GM19324 (cell line): Measurements from ENCODE around the gene ZNF513.

Experiments used
- ATAC-seq: cut with Tn5 transposase; IDR thresholded peaks from one replicate; pipeline ENCODE4 v1.9.1; 2021; ENCODE audit warnings: mild to moderate bottlenecking, moderate library complexity; ENCODE audit not compliant: unreplicated experiment, low FRiP score

Gene ZNF513

DNA sequence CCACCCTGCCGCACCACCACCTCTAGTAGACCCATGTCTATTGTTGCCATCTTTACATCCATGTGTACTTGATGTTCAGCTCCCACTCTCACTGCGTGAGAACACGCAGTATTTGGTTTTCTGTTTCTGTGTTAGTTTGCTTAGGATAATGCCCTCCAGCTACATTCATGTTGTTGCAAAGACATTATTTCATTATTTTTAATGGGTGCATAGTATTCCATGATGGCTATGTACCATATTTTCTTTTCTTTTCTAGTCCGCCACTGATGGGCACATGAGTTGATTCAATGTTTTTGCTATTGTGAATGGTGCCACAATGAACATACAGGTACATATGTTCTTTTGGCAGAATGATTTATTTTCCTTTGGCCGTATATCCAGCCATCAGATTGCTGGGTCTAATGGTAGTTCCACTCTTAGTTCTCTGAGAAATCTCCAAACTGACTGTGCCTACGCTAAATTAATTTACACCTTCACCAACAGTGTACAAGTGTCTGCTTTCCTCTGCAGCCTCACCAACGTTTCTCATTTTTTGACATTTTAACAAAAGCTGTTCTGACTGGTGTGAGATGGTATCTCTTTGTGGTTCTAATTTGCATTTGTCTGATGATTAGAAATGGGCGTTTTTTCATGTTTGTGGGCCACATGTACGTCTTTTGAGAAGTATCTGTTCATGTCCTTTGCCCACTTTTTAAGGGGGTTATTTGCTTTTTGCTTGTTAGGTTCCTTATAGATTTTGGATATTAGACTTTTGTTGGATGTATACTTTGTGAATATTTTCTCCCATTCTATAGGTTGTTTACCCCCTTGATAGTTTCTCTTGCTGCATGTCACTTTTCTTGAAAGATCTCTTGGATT is 10.5 kb upstream of the ZNF513 start:
- ATAC-seq = no peak

- ATAC-seq = no peak
These were observed 1.1 kb upstream of the ZNF513 start for GRCh38 chr2:27381577-27382181.

DNA sequence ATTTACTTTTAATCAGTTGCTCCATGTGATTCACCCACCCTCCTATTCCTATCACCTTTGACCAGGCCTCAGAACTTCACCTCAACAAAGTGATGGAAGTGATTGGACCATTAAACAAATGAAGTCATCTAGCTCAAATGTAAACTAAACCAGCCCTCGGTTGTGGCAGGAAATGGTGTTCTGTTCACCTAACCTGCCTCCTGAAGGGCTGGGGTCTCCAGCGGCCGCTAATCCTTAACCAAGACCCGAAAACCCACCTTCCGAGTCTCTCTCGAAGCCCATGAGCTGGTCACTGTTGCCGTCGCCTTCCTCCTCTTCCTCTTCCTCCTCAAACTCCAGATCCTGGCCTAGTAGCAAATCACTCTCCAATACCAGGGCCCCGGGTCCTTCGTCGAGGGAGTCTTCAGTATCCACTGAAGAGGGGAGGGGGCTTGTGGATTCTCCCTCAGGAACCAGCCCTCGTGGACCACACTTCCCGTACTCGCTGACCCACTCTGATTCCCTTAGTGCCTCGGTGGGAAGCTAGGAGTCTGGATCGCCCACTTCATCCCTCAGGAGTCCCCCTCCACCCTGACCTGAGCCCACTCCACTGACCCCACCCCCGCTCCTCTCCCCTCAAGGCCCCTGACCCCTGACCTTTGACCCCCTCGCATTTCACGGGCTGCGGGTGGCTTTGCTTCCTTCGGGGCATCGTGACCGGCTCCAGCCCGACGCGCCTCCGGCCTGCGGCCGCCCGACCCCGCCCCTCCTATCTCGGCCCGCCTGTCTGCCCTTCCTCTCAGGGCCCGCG is 503 bp downstream of the ZNF513 start:
- ATAC-seq = no peak

DNA sequence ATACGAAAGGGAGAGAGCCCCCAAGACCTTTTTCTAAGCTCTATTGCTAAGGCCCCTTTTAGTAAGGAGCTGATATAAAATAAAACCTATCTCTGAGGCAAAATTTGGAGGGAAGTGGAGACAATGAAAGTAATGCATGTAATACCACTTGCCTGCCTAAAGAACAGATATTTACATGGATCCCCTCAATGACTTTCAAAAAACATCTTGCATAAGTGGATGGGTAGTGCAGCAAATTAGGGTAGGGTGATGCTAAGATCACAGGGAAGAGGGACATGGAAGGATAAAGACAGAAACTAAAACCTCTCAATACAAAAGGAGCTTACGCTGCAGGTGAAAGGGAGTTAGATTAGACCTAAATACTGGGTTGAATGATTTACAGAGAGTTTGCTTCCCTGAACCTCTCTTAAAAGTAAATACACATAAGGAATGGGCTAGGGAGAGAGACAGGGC is 1.1 kb downstream of the ZNF513 start:
- no peak for ATAC-seq

DNA sequence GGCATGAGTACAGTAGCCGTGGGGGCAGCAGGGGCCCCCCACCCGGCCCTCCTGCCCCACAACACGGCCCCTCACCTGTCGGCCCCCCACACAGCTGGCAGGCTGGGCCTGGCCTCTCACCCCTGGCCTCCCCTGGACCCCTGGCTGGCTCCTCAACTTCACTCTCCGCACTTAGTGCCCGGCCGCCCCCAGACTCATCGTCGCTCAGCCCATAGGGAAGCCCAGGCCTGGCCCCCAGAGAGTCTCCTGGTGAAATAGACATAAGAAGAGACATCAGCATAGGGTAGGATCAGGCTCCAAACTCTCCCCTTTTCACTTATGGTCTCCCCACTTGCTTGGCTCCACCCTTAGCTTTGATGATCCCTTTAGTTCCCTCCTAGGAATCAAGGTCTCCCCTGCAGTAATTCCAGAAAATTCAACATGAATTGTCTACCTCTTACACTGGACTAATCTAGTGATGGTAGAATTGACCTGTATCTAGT is 1.7 kb downstream of the ZNF513 start:
- no peak for ATAC-seq

DNA sequence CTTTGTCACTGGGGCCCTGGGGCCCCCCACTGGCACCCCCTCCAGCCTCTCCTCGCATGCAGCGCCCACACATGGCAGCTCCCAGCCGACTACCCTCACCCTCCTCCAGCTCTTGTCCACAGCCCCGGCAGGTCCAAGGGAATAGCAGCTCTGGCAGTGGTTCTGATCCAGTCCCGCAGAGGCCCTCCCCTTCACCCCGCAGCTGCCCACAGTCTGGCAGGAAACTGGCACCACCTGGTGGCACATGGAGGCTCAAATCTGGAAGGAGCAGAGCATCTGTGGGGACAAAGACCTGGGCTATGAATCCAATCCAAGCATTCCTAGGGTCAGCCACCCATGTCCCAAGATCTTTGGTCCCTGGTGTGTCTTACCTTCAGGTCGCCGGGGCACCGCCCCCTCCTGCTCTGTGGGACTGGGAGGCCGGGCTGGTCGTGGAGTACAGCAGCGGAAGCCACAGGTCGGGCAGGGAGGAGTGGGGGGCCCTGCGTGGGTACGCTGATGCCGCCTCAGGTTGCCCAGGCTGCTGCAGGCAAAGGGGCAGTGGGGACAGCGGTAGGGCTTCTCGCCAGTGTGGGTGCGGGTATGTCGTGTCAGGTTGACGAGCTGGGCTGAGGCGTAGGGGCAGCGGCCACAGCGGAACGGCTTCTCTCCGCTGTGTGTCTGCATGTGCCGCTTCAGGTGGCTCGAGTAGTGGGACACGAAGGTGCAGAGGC is 2.3 kb downstream of the ZNF513 start:
- ATAC-seq = no peak

DNA sequence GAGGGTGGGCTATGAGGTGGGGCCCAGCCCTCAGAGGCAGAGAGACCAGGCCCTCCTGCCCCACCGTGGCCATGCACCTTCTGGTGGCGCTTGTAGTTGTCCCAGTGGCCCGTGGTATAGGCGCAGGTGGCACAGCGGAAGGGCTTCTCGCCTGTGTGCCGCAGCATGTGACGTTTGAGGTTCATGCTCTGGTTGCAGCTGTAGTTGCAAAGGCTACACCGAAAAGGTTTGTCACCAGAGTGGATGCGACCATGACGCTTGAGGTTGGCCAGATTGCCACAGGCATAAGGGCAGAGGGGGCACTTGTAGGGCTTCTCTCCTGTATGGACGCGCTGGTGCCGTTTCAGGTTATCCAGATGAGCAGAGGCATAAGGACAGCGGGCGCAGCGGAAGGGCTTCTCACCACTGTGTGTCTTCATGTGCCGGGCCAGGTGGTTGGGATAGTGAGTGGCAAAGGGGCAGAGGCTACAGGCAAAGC is 2.9 kb downstream of the ZNF513 start:
- no peak for ATAC-seq

DNA sequence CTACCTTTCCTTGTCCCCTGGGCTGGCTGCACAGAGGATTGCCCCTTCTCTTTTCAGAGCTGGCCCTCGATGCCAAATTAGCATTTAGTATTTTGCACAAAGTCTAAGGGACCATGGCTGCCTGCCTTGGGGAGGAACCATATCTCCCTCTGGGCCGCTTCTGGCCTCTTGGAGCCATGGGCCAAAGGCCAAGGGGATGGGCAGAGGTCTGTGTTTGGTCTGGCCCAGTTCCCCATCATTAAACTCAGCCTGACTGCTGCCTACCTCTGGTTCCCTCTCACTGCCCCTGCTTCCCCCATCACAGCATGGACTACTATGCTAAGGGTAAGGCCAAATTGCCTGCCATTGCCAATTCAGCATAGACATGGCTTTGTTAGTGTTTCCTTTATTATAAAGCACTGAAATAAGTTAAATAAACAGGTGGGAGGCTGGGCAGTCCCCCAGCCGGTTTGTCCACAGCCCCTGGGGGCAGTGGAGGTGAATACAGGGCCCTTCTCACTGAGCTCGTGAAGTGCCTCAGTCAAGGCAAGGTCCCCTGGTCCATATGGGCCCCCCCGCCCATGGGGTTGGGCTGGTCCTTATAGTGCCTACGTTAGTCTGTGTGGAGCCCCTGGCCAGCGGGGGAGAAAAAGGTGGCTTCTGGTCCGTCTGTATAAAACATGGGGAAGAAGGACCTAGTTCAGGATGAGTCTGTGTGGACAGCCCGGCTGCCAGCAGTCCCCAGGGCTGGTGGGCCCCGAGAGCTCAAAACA is 3.5 kb downstream of the ZNF513 start:
- no peak for ATAC-seq

DNA sequence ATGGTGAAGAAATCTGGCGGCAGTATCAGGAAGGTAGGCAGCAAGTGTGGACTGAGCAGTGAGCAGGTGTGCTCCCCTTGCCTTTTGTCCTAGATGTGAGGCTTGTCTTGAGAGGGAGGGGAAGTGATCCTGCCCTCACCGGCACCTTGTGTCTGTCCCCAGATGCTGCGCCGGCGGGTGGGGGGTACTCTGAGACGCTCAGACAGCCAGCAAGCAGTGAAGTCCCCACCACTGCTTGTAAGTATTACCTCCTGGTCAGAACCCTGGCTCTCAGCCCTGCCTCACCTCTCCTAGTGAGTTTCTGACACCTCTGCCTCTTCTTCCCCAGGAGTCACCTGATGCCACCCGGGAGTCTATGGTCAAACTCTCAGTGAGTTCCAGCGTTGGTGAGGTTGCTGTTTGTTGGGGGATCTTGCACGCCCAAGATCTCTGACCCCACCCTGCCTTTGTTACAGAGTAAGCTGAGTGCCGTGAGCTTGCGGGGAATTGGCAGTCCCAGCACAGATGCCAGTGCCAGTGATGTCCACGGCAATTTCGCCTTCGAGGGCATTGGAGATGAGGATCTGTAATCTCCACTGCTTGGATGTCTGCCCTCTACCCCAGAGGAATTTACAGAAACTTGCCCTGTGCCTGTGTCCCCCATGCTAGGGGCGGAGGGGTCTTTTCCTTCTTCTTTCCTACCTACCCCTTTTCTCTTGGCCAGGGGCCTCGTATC is 4.2 kb downstream of the ZNF513 start:
- ATAC-seq = no peak

DNA sequence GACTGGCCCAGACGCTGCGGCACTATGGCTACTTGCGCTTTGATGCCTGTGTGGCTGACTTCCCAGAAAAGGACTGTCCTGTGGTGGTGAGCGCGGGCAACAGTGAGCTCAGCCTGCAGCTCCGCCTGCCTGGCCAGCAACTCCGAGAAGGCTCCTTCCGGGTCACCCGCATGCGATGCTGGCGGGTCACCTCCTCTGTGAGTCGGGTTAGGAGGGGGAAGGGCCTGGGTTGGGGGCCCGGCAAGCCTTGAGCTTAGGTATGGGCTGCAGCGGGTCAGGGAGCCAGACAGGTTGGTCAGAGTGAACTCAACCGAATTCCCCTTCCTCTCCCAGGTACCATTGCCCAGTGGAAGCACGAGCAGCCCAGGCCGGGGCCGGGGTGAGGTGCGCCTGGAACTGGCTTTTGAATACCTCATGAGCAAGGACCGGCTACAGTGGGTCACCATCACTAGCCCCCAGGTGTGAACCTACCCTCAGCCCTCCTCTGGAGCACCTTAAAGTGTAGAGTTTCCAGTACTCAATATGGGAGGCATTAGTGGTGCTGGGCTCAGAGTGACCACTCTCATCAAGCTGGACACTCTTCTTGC is 4.9 kb downstream of the ZNF513 start:
- no peak for ATAC-seq

DNA sequence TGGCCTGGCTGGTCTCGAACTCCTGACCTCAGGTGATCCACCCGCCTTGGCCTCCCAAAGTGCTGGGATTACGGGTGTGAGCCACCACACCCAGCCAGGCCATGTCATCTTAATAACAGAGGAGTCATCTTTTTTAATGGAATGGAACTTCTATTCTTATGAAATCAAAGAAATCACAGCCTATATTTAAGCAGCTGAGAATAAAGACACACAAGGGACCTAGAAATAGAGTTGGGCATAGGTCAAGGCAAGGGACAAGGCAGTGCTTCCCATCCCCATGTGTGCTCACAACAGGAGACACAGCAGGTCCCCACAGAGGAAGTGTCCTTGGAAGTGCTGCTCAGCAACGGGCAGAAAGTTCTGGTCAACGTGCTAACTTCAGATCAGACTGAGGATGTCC is 7.0 kb downstream of the ZNF513 start:
- ATAC-seq = no peak

GRCh38 chr2:27372937-27373336 is 7.6 kb downstream of the ZNF513 start:
- no peak for ATAC-seq

GRCh38 chr2:27370816-27371620 is 9.5 kb downstream of the ZNF513 start:
- peak; percentile 11 for ATAC-seq

- ATAC-seq = peak; percentile 94
These were observed 10.3 kb downstream of the ZNF513 start, which contains the start of the genes EIF2B4 and SNX17 for GRCh38 chr2:27370026-27370815. TSS of gene EIF2B4 (minus strand) at chr2:27370338. CDS start at chr2:27370314, 24 bp downstream. TSS of gene SNX17 (plus strand) at chr2:27370616. CDS start at chr2:27370744, 128 bp downstream.

GRCh38 chr2:27369471-27370025 is 11.0 kb downstream of the ZNF513 start:
- peak; percentile 8 for ATAC-seq

- ATAC-seq = no peak
These were observed 16.6 kb downstream of the ZNF513 start for GRCh38 chr2:27363933-27364332.
